Upper lobe of left lung (tissue), 4 donors: Measurements from ENCODE around the gene PBLD.
"Not testable (repeated sequence)": the region's sequence is repeated elsewhere in the genome, so short reads cannot be mapped to it uniquely, and the experiment has no call there.

Experiments used
- POLR2A ChIP-seq, 4 donors: fragments of 450-650 bp; IDR thresholded peaks; one replicate each; pipeline ENCODE4 v1.5.1; 2016 to 2017; ENCODE audit warnings: antibody characterized with exemption in 4 of 4, mild to moderate bottlenecking in 2 of 4
- POLR2AphosphoS5 ChIP-seq, 2 donors: sonication (generic); formaldehyde crosslinking; IDR thresholded peaks; one replicate each; pipeline ENCODE4 v1.5.1; 2017; ENCODE audit warnings: antibody characterized with exemption in 2 of 2
- TF ChIP-seq, protein P1 (sequence below), 6 experiments: fragments of 450-650 bp in 4 of 6; fragments of 200-600 bp in 2 of 6; sonication (generic) in 2 of 6; IDR thresholded peaks; one replicate each; pipeline ENCODE4 v1.5.1; 2016 to 2019; ENCODE audit warnings: antibody characterized with exemption in 6 of 6

DNA sequence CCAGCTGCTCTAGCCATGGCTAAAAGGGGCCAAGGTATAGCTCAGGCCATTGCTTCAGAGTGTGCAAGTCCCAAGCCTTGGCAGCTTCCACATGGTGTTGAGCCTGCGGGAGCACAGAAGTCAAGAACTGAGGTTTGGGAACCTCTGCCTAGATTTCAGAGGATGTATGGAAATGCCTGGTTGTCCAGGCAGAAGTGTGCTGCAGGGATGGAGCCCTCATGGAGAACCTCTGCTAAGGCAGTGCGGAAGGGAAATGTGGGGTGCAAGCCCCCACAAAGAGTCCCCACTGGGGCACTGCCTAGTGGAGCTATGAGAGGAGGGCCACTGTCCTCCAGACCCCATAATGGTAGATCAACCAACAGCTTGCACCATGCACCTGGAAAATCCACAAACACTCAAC lies 54.9 kb downstream of the PBLD start:
- TF ChIP-seq POLR2AphosphoS5, POLR2A (IDR thresholded peaks at IDR 0.05): not testable (repeated sequence)
- TF ChIP-seq, protein P1, sequence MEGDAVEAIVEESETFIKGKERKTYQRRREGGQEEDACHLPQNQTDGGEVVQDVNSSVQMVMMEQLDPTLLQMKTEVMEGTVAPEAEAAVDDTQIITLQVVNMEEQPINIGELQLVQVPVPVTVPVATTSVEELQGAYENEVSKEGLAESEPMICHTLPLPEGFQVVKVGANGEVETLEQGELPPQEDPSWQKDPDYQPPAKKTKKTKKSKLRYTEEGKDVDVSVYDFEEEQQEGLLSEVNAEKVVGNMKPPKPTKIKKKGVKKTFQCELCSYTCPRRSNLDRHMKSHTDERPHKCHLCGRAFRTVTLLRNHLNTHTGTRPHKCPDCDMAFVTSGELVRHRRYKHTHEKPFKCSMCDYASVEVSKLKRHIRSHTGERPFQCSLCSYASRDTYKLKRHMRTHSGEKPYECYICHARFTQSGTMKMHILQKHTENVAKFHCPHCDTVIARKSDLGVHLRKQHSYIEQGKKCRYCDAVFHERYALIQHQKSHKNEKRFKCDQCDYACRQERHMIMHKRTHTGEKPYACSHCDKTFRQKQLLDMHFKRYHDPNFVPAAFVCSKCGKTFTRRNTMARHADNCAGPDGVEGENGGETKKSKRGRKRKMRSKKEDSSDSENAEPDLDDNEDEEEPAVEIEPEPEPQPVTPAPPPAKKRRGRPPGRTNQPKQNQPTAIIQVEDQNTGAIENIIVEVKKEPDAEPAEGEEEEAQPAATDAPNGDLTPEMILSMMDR (IDR thresholded peaks at IDR 0.05): not testable (repeated sequence)
